Keratinocyte (primary cell): Measurements from ENCODE around the gene CACNA1I.

Source experiments
- CTCF ChIP-seq, 3 experiments: IDR thresholded peaks in 1 of 3; conservative IDR thresholded peaks in 1 of 3; optimal IDR thresholded peaks in 1 of 3; 2 replicates in 2 of 3; 3 replicates in 1 of 3; pipeline versions ENCODE3 to v1.5.1; 2011; ENCODE audit warnings: low read length in 3 of 3, mild to moderate bottlenecking in 3 of 3, moderate library complexity in 2 of 3, control low read depth in 1 of 3, inconsistent platforms in 1 of 3; ENCODE audit not compliant: insufficient read depth in 2 of 3; ENCODE audit errors: extremely low read depth in 1 of 3
- EZH2 ChIP-seq: IDR thresholded peaks from one replicate; pipeline ENCODE4 v1.6.1; 2012; ENCODE audit warnings: inconsistent platforms, mild to moderate bottlenecking, low read length, moderate library complexity

DNA sequence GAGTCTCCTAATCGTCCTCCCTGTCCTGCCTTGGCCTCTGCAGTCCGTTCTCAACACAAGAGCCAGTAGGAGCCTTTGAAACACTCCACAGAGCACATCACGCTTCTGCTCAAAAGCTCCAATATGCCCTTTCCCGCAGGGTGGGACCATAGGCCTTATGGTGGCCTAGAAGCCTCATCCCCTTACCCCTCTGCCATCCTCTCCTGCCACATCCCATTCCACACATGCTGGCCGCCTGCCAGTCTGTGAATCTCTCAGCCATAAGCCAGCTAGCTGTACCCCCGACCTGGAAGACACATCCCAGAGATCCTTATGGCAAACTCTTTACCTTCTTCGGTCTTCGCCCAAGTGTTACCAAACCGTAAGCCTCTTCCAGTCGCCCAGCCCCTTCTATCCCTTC is 165.2 kb downstream of the CACNA1I start:
- TF ChIP-seq CTCF (optimal IDR thresholded peaks at IDR 0.05 in 1 of 3, IDR thresholded peaks at IDR 0.05 in 1 of 3, conservative IDR thresholded peaks at IDR 0.05 in 1 of 3; ENCODE audit: extremely low read depth in 1 of 3, insufficient read depth in 2 of 3, low read length in 3 of 3) (no peak), EZH2 (no peak)
